Smooth muscle cell of the brain vasculature (primary cell): ENCODE data around the gene TBCD.

Experiments
- DNase-seq: peaks from one replicate; pipeline ENCODE4 v3.0.0-alpha.2; 2012; ENCODE audit warnings: low read depth, low spot score

Gene TBCD

DNA sequence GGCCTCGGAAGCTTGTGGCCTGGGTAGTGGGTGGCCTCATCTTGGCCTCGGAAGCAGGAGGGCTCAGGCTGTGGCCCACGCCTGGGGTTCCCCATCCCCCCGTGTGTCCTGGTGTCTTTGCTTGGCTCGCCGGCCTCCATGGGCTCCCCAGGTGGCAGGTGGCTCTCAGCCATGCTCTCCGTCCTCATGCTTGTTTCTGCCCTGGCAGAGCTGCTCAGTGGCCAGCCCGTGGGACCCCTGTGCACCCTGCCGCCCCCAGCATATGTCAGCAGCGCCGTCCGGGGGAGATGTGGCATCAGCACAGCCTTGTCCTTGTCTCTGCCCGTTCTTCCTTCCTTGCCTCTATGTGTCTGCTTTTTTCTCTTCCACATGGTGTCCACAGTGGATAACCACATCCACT is 38.5 kb downstream of the TBCD start:
- DNase-seq: no peak

DNA sequence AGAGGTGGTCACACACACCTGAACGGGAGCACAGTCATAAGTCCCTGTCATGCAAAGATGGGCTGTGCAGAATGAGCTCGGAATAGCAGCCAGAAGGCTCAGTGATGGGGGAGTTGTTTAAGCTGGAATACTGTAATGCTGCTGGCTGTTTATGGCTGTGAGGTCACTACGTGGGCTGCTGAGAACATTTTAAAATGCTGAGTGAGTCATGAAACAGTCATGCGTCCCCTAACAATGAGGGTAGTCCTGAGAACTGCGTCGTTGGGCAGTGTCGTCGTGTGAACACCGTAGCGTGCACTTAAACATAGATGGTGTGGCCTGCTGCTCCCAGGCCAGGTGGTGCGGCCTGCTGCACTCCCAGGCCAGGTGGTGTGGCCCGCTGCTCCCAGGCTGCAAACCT is 39.7 kb downstream of the TBCD start:
- DNase-seq: no peak

DNA sequence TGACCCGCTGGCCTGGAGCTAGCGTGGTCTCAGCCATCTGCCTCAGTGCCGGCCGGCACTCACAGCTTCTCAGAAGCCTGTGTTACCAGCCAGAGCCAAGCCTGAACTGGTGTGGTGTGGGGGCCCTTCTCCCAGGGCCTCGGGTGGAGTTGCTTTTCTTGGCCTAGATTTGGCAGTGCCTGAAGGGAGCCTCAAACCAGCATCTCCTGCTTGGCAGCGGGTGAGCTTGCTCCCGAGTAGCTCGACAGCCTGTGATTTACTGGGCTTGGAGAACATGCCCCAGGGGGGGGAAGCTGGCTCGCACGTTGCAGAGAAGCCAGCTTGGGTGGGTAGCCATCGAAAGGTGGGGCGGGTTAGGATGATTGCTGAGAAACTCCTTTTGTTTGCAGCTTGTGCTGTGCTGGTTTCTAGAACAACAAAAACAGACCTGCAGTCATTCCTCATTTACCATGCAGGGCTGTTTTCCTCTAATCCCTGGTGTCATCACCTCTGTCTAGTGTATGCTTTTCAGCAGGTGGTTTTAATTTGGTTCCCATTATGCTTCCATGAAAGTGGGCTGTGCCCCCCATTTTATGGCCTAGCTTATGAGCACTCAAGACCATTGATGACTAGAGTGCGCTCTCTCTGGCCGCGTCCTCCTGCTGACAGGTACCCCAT is 42.2 kb downstream of the TBCD start:
- no peak for DNase-seq

DNA sequence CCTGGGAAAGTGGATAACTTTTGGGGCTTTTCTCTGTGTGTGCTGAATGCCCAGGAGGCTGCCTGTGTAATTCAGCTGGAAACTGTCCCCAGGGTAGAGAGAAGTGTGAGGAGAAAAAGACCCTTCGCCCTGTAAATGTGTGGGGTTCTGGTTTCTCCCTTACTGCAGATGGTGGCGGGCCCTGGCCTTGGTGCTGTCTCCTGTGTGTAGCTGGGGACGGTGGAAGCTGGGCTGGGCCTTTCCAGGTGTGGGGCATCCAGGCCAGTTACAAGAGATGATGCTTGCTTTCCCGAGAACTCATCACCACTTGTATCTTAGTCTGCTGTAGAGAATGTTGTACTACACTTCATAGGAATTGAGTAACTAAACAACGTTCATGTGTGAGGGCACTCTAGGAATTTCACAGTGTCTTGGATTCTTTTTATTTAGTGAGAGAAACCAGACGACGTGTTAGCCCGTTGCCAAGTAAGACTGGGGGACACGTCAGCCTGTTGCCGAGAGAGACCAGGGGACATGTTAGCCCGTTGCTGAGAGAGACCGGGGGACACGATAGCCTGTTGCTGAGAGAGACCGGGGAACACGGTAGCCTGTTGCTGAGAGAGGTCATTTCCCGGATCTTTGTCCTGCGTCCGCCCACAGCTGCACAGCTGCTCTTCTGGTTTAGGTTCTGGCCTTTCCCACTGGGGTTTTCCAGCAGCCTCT is 43.1 kb downstream of the TBCD start:
- DNase-seq: no peak

DNA sequence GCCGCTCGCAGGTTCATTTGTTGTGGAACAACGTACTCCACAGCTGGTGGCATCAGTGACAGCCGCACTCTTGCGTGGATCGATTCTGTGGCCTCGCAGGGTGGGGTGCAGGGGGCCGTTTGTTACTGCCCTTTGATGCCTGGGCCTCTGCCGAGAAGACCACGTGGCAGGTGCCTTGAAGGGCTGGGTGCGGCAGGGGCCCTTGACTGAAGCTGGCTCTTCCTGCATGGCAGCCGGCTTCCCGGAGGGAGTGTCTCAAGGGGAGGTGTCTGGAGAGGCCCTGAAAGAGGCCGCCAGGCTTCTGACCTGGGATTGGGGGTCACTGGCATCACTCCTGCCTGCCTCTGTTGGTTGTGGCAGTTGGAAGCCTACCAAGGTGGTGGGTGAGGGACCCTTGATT is 43.8 kb downstream of the TBCD start:
- no peak for DNase-seq

DNA sequence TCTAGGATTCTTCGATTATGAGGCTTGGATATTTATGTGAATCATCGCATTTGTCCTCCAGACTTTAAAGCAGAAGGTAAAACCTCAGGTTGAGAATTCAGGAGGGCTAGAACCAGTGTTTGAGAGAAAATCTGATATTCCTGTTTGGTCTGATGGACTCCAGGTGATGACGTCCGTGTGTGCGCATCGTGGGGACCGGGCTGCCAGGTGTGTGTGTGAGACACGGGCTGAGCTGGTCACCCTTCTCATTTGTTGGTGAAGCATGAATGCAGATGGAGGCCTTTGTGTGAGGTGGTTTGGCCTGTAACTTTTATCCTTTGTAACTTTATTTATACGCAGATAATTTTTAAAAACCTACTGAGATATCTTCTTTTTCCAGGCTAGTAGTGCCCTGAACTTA is 45.2 kb downstream of the TBCD start:
- DNase-seq: no peak

DNA sequence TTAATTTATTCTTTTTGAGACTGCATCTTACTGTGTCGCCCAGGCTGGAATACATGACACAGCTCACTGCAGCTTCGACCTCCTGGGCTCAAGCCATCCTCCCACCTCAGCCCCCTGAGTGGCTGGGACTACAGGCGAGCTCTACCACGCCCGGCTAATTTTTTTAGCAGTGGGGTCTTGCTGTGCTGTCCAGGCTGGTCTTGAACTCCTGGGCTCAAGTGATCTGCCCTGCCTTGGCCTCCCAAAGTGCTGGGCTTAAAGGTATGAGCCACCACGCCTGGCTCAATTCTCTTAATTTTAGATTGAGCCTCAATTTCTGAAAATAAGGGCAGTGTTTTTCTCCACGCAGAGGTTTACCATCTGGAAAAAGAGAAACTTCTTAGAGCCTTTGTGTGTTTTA is 46.9 kb downstream of the TBCD start:
- no peak for DNase-seq

DNA sequence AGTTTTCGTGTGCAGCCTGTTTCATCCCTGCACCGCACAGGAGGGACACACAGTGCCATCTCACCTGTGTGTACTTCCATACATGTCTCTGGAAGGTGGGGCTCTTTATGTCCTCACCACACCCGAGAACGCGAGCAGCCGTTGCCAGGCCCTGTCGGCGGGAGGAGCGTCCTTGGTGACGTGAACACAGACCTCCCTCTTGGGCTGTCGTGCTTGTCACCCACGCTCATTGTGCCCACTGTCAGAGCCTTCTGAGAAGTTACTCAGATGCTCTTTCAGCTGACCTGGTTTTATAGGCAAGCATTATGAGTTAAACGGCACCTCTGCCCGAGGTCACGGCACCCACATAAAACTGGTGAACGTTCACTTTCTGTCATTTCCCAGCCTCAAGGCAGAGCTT is 47.7 kb downstream of the TBCD start:
- DNase-seq: no peak

DNA sequence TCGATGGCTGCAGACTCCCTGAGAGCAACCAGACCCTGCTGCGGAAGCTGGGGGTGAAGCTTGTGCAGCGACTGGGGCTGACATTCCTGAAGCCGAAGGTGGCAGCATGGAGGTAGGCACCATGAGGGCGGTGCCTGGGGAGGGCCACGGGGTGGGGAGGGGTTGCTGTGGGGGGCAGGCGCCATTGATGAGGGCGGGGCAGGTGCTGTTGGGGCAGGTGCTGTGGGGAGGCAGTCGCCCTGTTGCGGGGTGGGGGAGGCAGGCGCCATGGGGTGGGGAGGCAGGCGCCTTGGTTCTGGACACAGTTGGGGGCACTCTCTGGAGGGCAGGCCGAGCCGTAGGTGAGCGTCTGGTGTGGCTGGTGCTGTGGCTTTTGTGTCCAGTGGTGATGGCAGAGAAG is 49.0 kb downstream of the TBCD start:
- DNase-seq: no peak

DNA sequence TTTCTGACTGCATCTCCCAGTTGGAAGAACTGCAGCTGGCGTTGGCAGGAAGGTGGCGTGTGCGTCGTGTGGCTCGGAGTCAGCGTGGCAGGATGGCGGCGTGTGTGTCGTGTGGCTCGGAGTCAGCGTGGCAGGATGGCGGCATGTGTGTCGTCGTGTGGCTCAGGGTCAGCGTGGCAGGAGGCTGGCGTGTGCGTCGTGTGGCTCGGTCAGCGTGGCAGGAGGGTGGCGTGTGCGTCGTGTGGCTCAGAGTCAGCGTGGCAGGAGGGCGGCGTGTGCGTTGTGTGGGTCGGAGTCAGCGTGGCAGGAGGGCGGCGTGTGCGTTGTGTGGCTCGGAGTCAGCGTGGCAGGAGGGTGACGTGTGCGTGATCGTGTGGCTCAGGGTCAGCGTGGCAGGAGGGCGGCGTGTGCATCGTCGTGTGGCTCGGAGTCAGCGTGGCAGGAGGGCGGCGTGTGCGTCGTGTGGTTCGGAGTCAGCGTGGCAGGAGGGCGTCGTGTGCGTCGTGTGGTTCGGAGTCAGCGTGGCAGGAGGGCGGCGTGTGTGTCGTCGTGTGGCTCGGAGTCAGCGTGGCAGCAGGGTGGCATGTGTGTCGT is 49.6 kb downstream of the TBCD start:
- DNase-seq: no peak

DNA sequence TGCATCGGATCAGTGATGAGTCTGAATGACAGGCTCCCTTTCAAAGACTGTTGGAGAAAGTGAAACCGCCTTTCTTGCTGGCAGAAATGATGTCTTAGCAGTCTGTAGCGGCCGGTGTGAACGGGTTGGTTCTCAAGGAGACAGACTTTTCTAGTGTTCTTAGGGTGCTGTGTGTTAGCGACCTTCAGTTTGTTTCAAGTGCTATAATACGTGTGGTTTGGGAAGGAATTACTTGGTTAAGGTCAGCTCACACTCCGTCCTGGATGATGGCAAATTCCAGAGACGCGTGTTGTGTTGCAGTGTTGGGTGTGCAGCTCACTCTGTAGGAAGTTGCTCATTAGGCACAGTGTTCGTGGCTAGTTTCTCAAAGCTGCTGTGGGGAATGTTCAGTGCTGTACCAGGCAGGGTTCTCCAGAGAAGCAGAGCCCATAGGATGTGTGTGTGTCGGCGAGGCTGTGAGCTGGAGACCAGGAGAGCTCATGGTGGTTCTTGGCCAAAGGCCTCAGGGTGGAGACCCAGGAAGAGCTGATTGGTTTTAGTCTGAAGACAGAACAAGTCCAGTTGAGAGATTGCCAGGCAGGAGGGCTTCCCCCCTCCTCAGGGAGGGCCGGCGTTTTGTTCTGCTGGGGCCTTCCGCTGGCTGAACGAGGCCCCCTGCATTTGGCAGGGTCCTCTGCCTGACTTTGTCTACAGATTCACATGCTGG is 50.4 kb downstream of the TBCD start:
- DNase-seq: no peak

DNA sequence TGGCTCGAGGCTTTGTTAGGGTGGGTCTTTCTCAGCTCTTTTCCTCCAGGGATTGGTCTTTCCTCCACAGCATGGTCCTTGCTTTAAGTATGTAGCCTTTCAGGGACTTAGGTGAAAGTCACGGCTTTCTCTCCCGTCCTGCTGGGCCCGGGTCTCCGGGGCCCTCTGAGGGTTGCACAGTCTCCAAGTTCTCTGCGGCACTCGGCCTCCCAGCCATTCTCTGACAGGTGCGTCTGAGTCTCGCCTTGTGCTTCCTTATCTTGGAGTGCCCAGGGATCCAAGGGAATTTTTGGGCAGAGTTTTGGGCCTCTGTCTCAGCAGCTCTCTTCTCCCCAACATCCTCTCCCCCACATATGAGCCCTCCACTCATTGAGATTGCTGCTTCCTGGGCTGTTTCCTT is 51.3 kb downstream of the TBCD start:
- DNase-seq: no peak

DNA sequence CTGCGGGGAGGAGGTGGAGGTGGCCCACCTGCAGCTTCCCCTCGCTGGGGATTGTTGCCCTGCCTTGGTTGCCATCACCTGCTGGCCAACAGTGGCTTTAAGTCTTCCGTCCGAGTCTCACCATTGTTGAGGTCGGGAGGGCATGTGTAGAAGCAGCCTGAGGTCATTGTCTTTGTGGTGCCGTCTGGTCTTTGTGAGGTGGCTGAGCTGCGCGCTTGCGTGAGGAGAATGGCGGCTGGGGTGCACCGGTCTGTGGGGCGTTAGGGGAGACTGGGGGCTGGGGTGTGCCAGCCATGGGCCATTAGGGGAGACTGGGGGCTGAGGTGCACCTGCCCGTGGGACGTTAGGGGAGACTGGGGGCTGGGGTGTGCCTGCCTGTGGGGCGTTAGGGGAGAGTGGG is 51.7 kb downstream of the TBCD start:
- no peak for DNase-seq

DNA sequence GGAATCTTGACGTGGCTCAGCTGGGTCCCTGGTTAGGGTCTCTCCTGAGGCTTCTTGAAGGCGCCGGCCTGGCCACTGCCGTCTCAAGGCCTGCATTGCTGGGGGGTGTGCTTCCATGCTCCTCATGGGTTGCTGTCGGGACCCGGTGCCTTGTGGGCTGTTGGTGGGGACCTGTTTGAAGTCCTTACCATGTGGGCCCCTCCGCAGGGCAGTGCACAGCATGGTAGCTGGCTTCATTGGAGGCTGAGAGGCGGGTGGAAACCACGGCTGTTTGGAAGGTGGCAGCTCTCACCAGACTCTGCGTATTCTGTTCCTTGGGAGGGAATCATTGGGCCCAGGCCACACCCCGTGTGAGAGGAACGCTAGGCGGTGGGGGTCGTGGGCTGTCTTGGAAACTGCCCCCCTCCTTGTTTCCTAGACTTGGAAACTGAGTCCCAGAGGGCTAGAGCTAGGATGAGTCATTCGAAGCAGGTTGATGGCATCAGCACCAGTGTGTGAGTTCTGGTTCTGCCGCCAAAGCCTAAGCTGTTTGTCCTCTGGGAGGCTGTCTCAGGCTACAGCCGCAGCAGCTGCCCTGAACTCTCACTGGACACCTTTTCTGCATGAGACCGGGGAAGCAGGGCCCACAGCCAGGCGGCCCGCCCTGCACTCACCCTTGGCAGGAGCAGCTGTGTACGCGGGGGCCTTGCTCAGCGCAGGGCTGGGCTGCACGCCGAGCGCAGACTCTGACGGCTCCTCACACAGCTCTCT is 52.8 kb downstream of the TBCD start:
- no peak for DNase-seq

DNA sequence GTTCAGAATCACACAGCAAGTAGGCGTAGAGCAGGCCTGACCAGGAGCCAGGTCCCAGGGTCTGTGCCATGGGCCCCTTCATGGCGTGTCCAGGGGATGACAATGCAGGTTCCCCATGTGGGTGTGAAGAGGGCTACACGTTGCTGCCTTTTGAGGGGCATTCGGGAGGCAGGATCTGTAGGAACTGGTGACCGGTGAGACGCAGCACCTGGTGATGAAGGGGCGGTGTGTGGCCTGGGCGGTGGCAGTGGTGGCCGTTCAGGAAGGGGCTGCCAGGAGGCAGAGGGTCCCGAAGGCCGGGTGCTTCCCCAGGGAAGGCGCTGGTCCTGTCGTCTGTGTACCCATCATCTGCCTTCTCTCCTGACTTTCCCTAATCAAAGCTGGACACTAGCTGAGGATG is 53.4 kb downstream of the TBCD start:
- DNase-seq: no peak

DNA sequence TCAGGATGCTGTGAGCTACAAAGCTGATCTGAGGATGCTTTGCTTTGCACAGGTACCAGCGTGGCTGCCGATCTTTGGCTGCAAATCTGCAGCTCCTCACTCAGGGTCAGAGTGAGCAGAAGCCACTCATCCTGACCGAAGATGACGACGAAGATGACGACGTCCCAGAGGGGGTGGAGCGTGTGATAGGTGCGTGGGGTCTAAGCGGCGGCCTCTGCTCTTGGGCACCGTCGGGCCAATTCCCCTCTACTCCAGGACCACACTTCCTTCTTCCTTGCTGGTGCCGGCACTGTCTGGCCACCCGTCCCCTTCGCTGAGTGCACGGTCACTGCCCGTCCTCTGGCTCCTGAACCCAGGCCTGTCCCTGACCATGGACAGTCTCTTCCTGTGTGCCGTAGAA is 54.0 kb downstream of the TBCD start:
- no peak for DNase-seq

DNA sequence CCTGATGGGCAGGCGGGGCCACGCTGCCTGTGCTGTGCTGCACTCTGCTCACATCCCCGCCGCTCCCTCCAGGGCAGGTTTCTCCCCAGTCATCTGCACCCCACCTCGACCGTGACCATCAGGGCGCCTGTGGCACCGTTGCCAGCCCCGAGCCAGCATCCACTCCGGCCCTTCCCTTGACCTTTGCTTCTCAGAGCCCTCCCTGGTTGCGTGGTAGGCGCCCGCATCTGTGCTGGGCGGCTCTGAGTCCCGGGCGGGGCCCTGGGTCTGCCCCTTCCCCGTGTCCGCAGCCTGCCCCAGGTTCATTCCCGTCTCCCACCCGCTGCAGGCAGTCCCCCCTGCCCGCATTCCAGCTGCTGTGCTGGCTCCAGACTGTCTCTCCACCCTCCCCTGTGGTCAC is 54.8 kb downstream of the TBCD start:
- no peak for DNase-seq

DNA sequence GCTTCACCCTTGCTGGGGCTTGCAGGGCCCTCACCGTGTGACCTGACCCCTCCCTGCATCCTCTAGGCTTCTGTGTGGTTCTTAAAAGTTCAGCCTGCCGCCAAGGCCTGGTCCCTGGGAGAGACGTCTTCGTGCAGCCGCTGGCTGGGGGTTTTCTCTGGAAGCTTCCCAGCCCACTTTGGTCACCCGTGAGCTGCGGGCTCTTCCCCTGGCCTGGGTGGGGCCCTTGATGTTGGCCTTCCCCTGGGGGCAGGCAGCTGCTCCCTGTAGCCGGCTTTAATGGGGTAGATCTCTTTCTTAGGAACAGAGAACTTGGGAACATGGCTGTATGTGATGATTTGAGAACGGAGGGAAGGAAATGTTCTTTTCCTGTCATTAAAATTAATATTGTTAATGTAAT is 55.2 kb downstream of the TBCD start:
- no peak for DNase-seq

DNA sequence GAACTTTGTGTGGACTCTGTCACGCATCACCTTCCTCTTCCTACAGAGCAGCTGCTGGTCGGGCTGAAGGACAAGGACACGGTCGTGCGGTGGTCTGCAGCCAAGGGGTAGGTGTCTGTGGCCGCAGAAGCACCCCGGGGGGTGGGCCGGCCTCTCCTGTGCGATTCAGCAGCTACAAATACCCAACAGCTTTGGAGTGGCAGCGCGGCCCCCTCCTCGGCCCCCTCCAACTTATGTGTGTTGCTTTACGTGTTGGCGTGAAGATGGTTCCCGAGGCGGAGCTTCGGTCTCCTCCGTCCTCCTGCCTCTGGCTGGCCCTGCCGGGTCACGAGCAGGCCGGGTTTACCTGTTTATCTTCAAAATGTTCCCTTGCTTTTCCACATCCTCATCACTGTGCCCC is 55.7 kb downstream of the TBCD start:
- DNase-seq: no peak

DNA sequence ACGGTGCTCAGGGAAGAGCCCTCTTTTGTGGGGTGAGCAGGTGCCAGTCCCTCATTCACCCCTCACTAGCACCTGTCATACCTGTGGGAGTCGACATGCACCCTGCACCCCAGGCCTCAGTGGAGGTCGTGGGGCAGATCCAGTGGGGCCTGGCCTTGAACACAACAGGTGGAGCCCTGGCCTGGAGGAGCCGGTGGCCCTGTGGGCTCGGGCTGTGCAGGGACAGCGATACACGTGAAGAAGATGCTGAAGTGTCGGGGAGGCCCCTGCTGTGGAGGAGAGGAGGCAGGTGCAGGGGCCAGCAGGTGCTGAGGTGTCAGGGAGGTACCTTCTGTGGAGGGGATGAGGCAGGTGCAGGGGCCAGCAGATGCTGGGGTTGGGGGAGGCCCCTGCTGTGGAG is 56.1 kb downstream of the TBCD start:
- DNase-seq: no peak

DNA sequence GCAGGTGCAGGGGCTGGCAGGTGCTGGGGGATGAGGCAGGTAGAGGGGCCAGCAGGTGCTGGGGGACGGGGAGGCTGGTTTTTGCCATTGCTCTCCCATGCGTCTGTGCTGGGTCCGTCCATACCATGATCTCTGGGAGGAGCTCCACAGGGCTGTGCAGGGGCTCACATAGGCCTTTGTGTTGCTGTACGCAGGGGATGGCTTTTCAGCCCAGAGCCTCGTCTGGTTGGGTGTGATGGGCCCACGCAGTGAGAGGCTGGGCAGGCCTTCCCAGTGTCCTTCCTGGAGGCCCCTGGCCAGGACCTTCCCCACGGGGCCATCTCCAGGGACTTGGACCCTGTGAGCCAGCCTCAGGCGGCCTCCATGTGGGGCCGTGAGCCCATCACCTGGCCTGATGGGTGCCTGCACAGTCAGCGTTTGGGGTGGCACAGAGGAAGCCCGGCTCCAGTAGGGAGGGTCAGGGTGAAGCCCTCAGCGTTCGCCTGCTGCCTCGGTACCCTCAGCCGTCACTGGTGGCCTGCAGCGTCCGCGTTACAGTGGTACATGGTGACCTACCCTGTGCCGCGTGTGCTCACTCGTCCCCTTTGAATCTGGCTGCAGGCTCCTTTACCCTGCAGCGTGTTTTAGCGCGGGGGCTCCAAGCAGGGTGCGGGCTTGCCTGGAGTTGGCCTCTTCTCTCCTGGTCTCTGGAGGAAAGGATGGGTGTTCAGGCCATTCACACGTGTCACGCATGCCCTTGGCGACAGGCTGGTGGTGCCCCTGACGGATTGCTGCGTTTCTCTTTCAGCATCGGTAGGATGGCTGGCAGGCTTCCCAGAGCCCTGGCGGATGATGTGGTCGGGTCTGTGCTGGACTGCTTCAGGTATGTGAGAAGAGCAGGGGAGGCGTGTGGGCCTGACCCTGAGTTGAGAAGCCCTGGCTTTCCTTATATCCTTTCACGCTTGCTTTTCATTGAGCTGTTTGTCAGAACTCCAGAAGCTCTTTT is 57.3 kb downstream of the TBCD start:
- no peak for DNase-seq
